Cerebellar nuclear complex (tissue), 1 donor: ENCODE results near the gene FOXL2NB.
A peak's percentile ranks its signal among the peaks of the same experiment; 100 is the strongest.
"Not testable (repeated sequence)": the region's sequence is repeated elsewhere in the genome, so short reads cannot be mapped to it uniquely, and the experiment has no call there.

Experiments
- DNase-seq, 2 experiments: peaks; one replicate each; lab custom pipeline; 2025; lab: John Stamatoyannopoulos, UW

The FOXL2NB gene

GRCh38 chr3:138946663-138947494, at the start of gene FOXL2NB, which contains the start of gene FOXL2:
Gene FOXL2NB, plus strand, starts transcription at chr3:138947217. Its CDS starts 148 bp downstream, at chr3:138947365.
Gene FOXL2, minus strand, starts transcription at chr3:138947137. Its CDS starts 415 bp downstream, at chr3:138946722.
- no peak for DNase-seq

GRCh38 chr3:138898301-138898700, 48.7 kb upstream of the FOXL2NB start:
- DNase-seq, result no peak

- no peak for DNase-seq
Observed at GRCh38 chr3:138898708-138899107, 48.3 kb upstream of the FOXL2NB start.

- DNase-seq, result no peak
Observed at GRCh38 chr3:138899351-138899991, 47.5 kb upstream of the FOXL2NB start.

- no peak for DNase-seq
Observed at GRCh38 chr3:138901567-138901966, 45.5 kb upstream of the FOXL2NB start.

- DNase-seq, result no peak
Observed at GRCh38 chr3:138902171-138902570, 44.8 kb upstream of the FOXL2NB start.

- no peak for DNase-seq
Observed at GRCh38 chr3:138907539-138907938, 39.5 kb upstream of the FOXL2NB start.

GRCh38 chr3:138908846-138909245, 38.2 kb upstream of the FOXL2NB start:
- DNase-seq, result no peak

GRCh38 chr3:138909904-138910303, 37.1 kb upstream of the FOXL2NB start:
- DNase-seq, result no peak

- DNase-seq, result no peak
Observed at GRCh38 chr3:138911621-138912020, 35.4 kb upstream of the FOXL2NB start.

- DNase-seq, result no peak
Observed at GRCh38 chr3:138912237-138912636, 34.8 kb upstream of the FOXL2NB start.

- DNase-seq, result no peak
Observed at GRCh38 chr3:138913766-138914165, 33.3 kb upstream of the FOXL2NB start.

- DNase-seq, result no peak
Observed at GRCh38 chr3:138914870-138915502, 32.0 kb upstream of the FOXL2NB start.

- DNase-seq, result peak in 1 of 2 experiments; percentile 9
Observed at GRCh38 chr3:138915503-138916498, 31.2 kb upstream of the FOXL2NB start.

- DNase-seq, result no peak
Observed at GRCh38 chr3:138916824-138917223, 30.2 kb upstream of the FOXL2NB start.

- DNase-seq, result no peak
Observed at GRCh38 chr3:138919325-138919724, 27.7 kb upstream of the FOXL2NB start.

- no peak for DNase-seq
Observed at GRCh38 chr3:138921316-138922292, 25.4 kb upstream of the FOXL2NB start.

- not testable (repeated sequence) for DNase-seq
Observed at GRCh38 chr3:138922400-138922799, 24.6 kb upstream of the FOXL2NB start.

- DNase-seq, result no peak
Observed at GRCh38 chr3:138923531-138923994, 23.5 kb upstream of the FOXL2NB start.

GRCh38 chr3:138928727-138929372, 18.2 kb upstream of the FOXL2NB start:
- no peak for DNase-seq
